K562 (cell line): ENCODE results near the gene KLHL18. TPM values are rescaled to one million over a fixed set of nuclear protein-coding genes. Genes with fewer than 3 reads are reported as not detected.
A peak's percentile ranks its signal among the peaks of the same experiment; 100 is the strongest.

ENCODE experiments used
- ATAC-seq: fragments of 200-7000 bp; cut with Tn5 transposase; 3 replicates; pipeline ENCODE4 v1.9.1; 2020; ENCODE audit warnings: moderate library complexity
- BruUV-seq: library from RNA; stranded (reverse); fragments of 400-500 nt; replicated peaks from 2 replicates; lab custom pipeline; 2021; lab: Mats Ljungman, UMichigan
- CTCF ChIA-PET: fragments of 300-600 bp; formaldehyde crosslinking; extraction: SDS; loops from one replicate; lab custom pipeline; 2021; ENCODE audit warnings: low intra/inter-chr PET ratio; lab: Yijun Ruan, JAX
- POLR2A ChIA-PET: fragments of 300-600, 350-650 bp; sonication (Branson Sonifier 250); formaldehyde crosslinking; extraction: SDS; loops from one replicate; lab custom pipeline; 2021; ENCODE audit warnings: antibody characterized with exemption, inconsistent platforms; lab: Yijun Ruan, JAX
- DNase-seq, 4 experiments: peaks; one replicate each; pipeline versions ENCODE4 v3.0.0 to v3.0.0-alpha.2; 2011 to 2018; ENCODE audit warnings: low spot score in 3 of 4, mixed read lengths in 3 of 4; ENCODE audit errors: extremely low read depth in 1 of 4
- FAIRE-seq: peaks from 2 replicates; lab custom pipeline; 2011; peaks lifted over from hg19 to GRCh38; lab: Jason Lieb, UNC
- H2AFZ ChIP-seq: 2 replicates; pipeline ENCODE4 v1.6.0; 2011; ENCODE audit warnings: low read depth, low read length, control low read depth, inconsistent platforms
- H3K27ac ChIP-seq: fragments of 200-600 bp; 3 replicates; pipeline ENCODE4 v1.8.0; 2011; ENCODE audit warnings: low read depth, mild to moderate bottlenecking, control low read depth, inconsistent platforms, low read length, moderate library complexity, mixed read lengths; ENCODE audit errors: extremely low read depth
- H3K27me3 ChIP-seq, 2 experiments: fragments of 300-600 bp in 1 of 2; 2 replicates in 1 of 2; 3 replicates in 1 of 2; pipeline versions ENCODE4 v1.6.0 to v1.8.0; 2011; ENCODE audit warnings: inconsistent platforms in 2 of 2, low read length in 2 of 2, mild to moderate bottlenecking in 1 of 2, mixed read lengths in 1 of 2, moderate library complexity in 1 of 2; ENCODE audit not compliant: control insufficient read depth in 2 of 2, insufficient read depth in 2 of 2
- H3K36me3 ChIP-seq: fragments of 300-600 bp; 3 replicates; pipeline ENCODE4 v1.8.0; 2011; ENCODE audit warnings: mild to moderate bottlenecking, low read length, inconsistent platforms; ENCODE audit not compliant: control insufficient read depth, insufficient read depth
- H3K4me1 ChIP-seq, 2 experiments: fragments of 200-600 bp in 1 of 2; replicated peaks in 1 of 2; 2 replicates in 1 of 2; 3 replicates in 1 of 2; pipeline versions ENCODE4 v1.5.1 to v1.8.0; 2011; ENCODE audit warnings: inconsistent platforms in 2 of 2, low read length in 2 of 2, mild to moderate bottlenecking in 1 of 2, mixed read lengths in 1 of 2, moderate library complexity in 1 of 2; ENCODE audit not compliant: control insufficient read depth in 2 of 2, insufficient read depth in 2 of 2
- H3K4me2 ChIP-seq: 2 replicates; pipeline ENCODE4 v1.6.1; 2011; ENCODE audit warnings: low read length, control low read depth, inconsistent platforms, mixed read lengths; ENCODE audit not compliant: insufficient read depth
- H3K4me3 ChIP-seq: fragments of 200-600 bp; sonication (generic), shearing (Covaris generic); 2 replicates; pipeline ENCODE4 v1.5.1; 2016; ENCODE audit warnings: control low read depth, inconsistent platforms
- H3K79me2 ChIP-seq: fragments of 200-600 bp; 3 replicates; pipeline ENCODE4 v1.8.0; 2011; ENCODE audit warnings: low read length, inconsistent platforms; ENCODE audit not compliant: control insufficient read depth, insufficient read depth
- H3K9ac ChIP-seq, 2 experiments: 2 replicates each; pipeline versions ENCODE4 v1.6.0 to v1.6.1; 2011; ENCODE audit warnings: low read depth in 2 of 2, low read length in 2 of 2, control low read depth in 1 of 2, inconsistent platforms in 1 of 2, mild to moderate bottlenecking in 1 of 2, mixed read lengths in 1 of 2; ENCODE audit not compliant: insufficient read depth in 1 of 2
- H3K9me1 ChIP-seq: one replicate; pipeline ENCODE4 v1.6.0; 2011; ENCODE audit warnings: inconsistent platforms, mild to moderate bottlenecking, low read length, moderate library complexity; ENCODE audit not compliant: control insufficient read depth, insufficient read depth
- H3K9me3 ChIP-seq: replicated peaks from 2 replicates; pipeline ENCODE4 v1.5.1; 2011; ENCODE audit warnings: low read depth, low read length, inconsistent platforms; ENCODE audit not compliant: control insufficient read depth, insufficient read depth
- H4K20me1 ChIP-seq: replicated peaks from 2 replicates; pipeline ENCODE4 v1.6.1; 2011; ENCODE audit warnings: low read length, inconsistent platforms, mixed read lengths; ENCODE audit not compliant: control insufficient read depth, insufficient read depth
- ARHGAP35 ChIP-seq: fragments of 450-650 bp; IDR thresholded peaks from 2 replicates; pipeline ENCODE4 v1.6.1; 2018; ENCODE audit not compliant: partially characterized antibody
- C11orf30 ChIP-seq: fragments of 450-650 bp; IDR thresholded peaks from 2 replicates; pipeline ENCODE4 v1.6.1; 2016; ENCODE audit warnings: low read depth, mild to moderate bottlenecking
- CLOCK ChIP-seq: fragments of 250-450 bp; sonication (Bioruptor Pico); IDR thresholded peaks from 2 replicates; pipeline ENCODE4 v1.4.0; 2020; ENCODE audit warnings: mild to moderate bottlenecking, moderate library complexity, borderline replicate concordance
- CTCFL ChIP-seq: IDR thresholded peaks from 2 replicates; pipeline ENCODE4 v1.6.1; 2011; ENCODE audit warnings: borderline replicate concordance, low read depth, mild to moderate bottlenecking, moderate library complexity, low read length; ENCODE audit not compliant: insufficient read depth, poor library complexity, severe bottlenecking
- EHMT2 ChIP-seq: fragments of 450-650 bp; IDR thresholded peaks from 2 replicates; pipeline ENCODE4 v1.6.1; 2018; ENCODE audit warnings: antibody characterized with exemption
- FOS ChIP-seq: IDR thresholded peaks from 3 replicates; pipeline ENCODE4 v1.6.1; 2011; ENCODE audit not compliant: insufficient read length; ENCODE audit errors: extremely low read depth
- HINFP ChIP-seq: fragments of 450-650 bp; conservative IDR thresholded peaks from 2 replicates; pipeline ENCODE4 v1.6.1; 2016; ENCODE audit warnings: missing genetic modification characterization, low read depth, mild to moderate bottlenecking, control low read depth, missing compliant biosample characterization
- MAFF ChIP-seq: IDR thresholded peaks from 2 replicates; pipeline ENCODE4 v1.6.1; 2012; ENCODE audit warnings: low read length, improper control_type of control experiment
- MAFG ChIP-seq: fragments of 450-650 bp; conservative IDR thresholded peaks from 2 replicates; pipeline ENCODE4 v1.6.1; 2016; ENCODE audit warnings: missing genetic modification characterization, missing compliant biosample characterization
- MLX ChIP-seq, 2 experiments: fragments of 450-650 bp in 1 of 2; sonication (generic) in 1 of 2; formaldehyde crosslinking; conservative IDR thresholded peaks; 2 replicates each; pipeline versions ENCODE4 v1.4.0 to v1.8.1; 2020 to 2022; ENCODE audit warnings: mild to moderate bottlenecking in 1 of 2, missing genetic modification reagents in 1 of 2
- PHF21A ChIP-seq: fragments of 450-650 bp; IDR thresholded peaks from 2 replicates; pipeline ENCODE4 v1.6.1; 2017; ENCODE audit warnings: low read depth, borderline replicate concordance
- PTTG1 ChIP-seq: fragments of 450-650 bp; IDR thresholded peaks from 2 replicates; pipeline ENCODE4 v1.6.1; 2016; ENCODE audit warnings: low read depth, mild to moderate bottlenecking, missing genetic modification characterization, missing compliant biosample characterization
- TBL1XR1 ChIP-seq, 2 experiments: IDR thresholded peaks; 2 replicates each; pipeline ENCODE4 v1.6.1; 2012; ENCODE audit warnings: improper control_type of control experiment in 2 of 2, low read length in 2 of 2, mild to moderate bottlenecking in 1 of 2
- TCF3 ChIP-seq: sonication (generic); formaldehyde crosslinking; IDR thresholded peaks from 2 replicates; pipeline ENCODE4 v1.4.0; 2020; ENCODE audit warnings: mild to moderate bottlenecking, missing genetic modification reagents
- ZNF316 ChIP-seq: fragments of 450-650 bp; IDR thresholded peaks from 2 replicates; pipeline ENCODE4 v1.6.1; 2016
- whole genome bisulfite sequencing: fragments of 100-300 bp; shearing (Covaris generic); methylation state at CpG from one replicate; pipeline ENCODE4 v1.1.6; 2016; ENCODE audit warnings: low coverage, mixed read lengths; ENCODE audit not compliant: insufficient coverage; ENCODE audit errors: missing lambda C conversion rate; 5-methylcytosine and 5-hydroxymethylcytosine counted together
- in situ Hi-C: fragments of 300-500 bp; cut with MboI; formaldehyde crosslinking; loops from 4 replicates; pipeline ENCODE4 v1.15.0; 2018; ENCODE audit warnings: inconsistent platforms, mixed read lengths
- intact Hi-C: fragments of 100-400 bp; cut with micrococcal nuclease; formaldehyde crosslinking; loops from 2 replicates; pipeline ENCODE4 v1.14.2; 2022
- polyA plus RNA-seq, 8 experiments: library from polyadenylated mRNA; depleted of rRNA in 4 of 8; stranded (reverse) in 5 of 8; unstranded in 3 of 8; fragments of >200 nt; fragmentation: Nextera tagmentation in 2 of 8; fragmentation: Illumina TruSeq in 1 of 8; extraction: Ambion mirVana in 2 of 8; extraction: Trizol in 1 of 8; gene quantifications; 2 replicates each; pipeline versions ENCODE4 v1.2.1 to v1.2.3, GENCODE V29; 2011 to 2014; ENCODE audit warnings: inconsistent platforms in 1 of 8, missing spikeins in 1 of 8
- total RNA-seq, 7 experiments: library from RNA; depleted of rRNA in 6 of 7; stranded (reverse); fragments of >200 nt in 6 of 7; fragmentation: Illumina TruSeq in 2 of 7; extraction: Trizol in 2 of 7; gene quantifications; 2 replicates each; pipeline versions ENCODE4 v1.2.1 to v1.2.3, GENCODE V29; 2011 to 2021; ENCODE audit warnings: low replicate concordance in 1 of 7

The KLHL18 gene
- total and polyA plus RNA-seq, 9 of the 15 experiments (the other 6 are each of a cell fraction or from before 2014, with no cell fraction given), result 26.7 to 97.5 (median 48.7) TPM

- Histone ChIP-seq H3K9me3 (no peaks in the 10 kb centered on the region), H4K20me1 (peaks cover 6% of the 10 kb centered on the region; the same call in 1 of the 2 replicates), H3K4me3 (no peak overlapping the region), H3K9me1 (peaks cover 4% of the 10 kb centered on the region), H3K27me3 (no peaks in the 10 kb centered on the region), H3K9ac (no peak overlapping the region), H2AFZ (no peak overlapping the region), H3K79me2 (peaks cover 23% of the 10 kb centered on the region; the same call in 2 of the 3 replicates), H3K4me1 (peaks cover 6 to 32% of the 10 kb centered on the region in 2 experiments; a peak in 3 of 5 replicates), H3K27ac (no peak overlapping the region), H3K36me3 (peaks cover 59% of the 10 kb centered on the region), H3K4me2 (no peak overlapping the region)
- FAIRE-seq (no peak), ATAC-seq (no peak), DNase-seq (peak in 2 of 4 experiments; percentile 34 to 46)
- CTCF ChIA-PET, result interaction anchor here (0.6 kb wide), 1 partner anchor 198 kb away, joined by 3 read pairs; no protein-coding TSS in a partner anchor
- WGBS, result 32% methylated on average over 2 of the region's 2 CpGs
- POLR2A ChIA-PET, result interaction anchor here (0.7 to 1.7 kb wide), 3 partner anchors 26 to 148 kb away, joined by 3 to 4 read pairs (median 3); no protein-coding TSS in a partner anchor
- BruUV-seq, result no TSS peak
- intact Hi-C loops, result loop anchor here (10.0 kb wide), 1 partner anchor 305 kb away; no protein-coding TSS in a partner anchor
- in situ Hi-C loops, result loop anchor here (5.0 kb wide), 2 partner anchors 38 to 68 kb away; partner anchors contain the start of genes KIF9 and KLHL18
- TF ChIP-seq FOS, result no peak
- TF ChIP-seq PTTG1 (tag), result no peak
- TF ChIP-seq MAFF, result peak; percentile 50
- TF ChIP-seq EHMT2, result peak; percentile 34; the same call in 1 of the 2 replicates
- TF ChIP-seq PHF21A, result no peak
- TF ChIP-seq MLX (CRISPR knock-in tag; conservative IDR thresholded peaks at IDR 0.05), result no peak
- TF ChIP-seq MAFG (tag), result peak; percentile 83
- peak; percentile 81 for TF ChIP-seq C11orf30
- TF ChIP-seq TCF3 (CRISPR knock-in tag), result peak; percentile 54
- TF ChIP-seq CTCFL, result no peak
- no peak for TF ChIP-seq CLOCK (CRISPR knock-in tag)
- TF ChIP-seq TBL1XR1 (IDR thresholded peaks at IDR 0.05; ENCODE audit: low read length in 2 of 2), result no peak
- TF ChIP-seq HINFP (tag), result no peak
- TF ChIP-seq ARHGAP35, result no peak
- peak; percentile 91 for TF ChIP-seq ZNF316
Measured at GRCh38 chr3:47319956-47320355, 37.2 kb downstream of the KLHL18 start.
